Hepatocyte (in vitro differentiated cells): ENCODE results near the gene ATP5MC2.
"Not testable (repeated sequence)": the region's sequence is repeated elsewhere in the genome, so short reads cannot be mapped to it uniquely, and the experiment has no call there.

Source experiments
- EZH2phosphoT487 ChIP-seq: fragments of 200-600 bp; sonication (generic); IDR thresholded peaks from one replicate; pipeline ENCODE4 v1.6.1; 2018; ENCODE audit warnings: antibody characterized with exemption, mild to moderate bottlenecking, low read depth, moderate library complexity; ENCODE audit not compliant: unreplicated experiment, severe bottlenecking
- TF ChIP-seq, protein P1 (sequence below): fragments of 200-600 bp; sonication (generic); IDR thresholded peaks from 2 replicates; pipeline ENCODE4 v1.5.1; 2016; ENCODE audit warnings: antibody characterized with exemption, mild to moderate bottlenecking; ENCODE audit not compliant: poor library complexity

- TF ChIP-seq, protein P1, sequence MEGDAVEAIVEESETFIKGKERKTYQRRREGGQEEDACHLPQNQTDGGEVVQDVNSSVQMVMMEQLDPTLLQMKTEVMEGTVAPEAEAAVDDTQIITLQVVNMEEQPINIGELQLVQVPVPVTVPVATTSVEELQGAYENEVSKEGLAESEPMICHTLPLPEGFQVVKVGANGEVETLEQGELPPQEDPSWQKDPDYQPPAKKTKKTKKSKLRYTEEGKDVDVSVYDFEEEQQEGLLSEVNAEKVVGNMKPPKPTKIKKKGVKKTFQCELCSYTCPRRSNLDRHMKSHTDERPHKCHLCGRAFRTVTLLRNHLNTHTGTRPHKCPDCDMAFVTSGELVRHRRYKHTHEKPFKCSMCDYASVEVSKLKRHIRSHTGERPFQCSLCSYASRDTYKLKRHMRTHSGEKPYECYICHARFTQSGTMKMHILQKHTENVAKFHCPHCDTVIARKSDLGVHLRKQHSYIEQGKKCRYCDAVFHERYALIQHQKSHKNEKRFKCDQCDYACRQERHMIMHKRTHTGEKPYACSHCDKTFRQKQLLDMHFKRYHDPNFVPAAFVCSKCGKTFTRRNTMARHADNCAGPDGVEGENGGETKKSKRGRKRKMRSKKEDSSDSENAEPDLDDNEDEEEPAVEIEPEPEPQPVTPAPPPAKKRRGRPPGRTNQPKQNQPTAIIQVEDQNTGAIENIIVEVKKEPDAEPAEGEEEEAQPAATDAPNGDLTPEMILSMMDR, result not testable (repeated sequence)
- not testable (repeated sequence) for TF ChIP-seq EZH2phosphoT487
These were observed 29.6 kb downstream of the ATP5MC2 start for GRCh38 chr12:53646300-53646699.
